HG03571 (cell line): ENCODE results near the gene PPP1R37.

Source experiments
- ATAC-seq: cut with Tn5 transposase; IDR thresholded peaks from one replicate; pipeline ENCODE4 v1.9.1; 2021; ENCODE audit not compliant: unreplicated experiment

The PPP1R37 gene

GRCh38 chr19:45136507-45137178 is 43.7 kb downstream of the PPP1R37 start:
- peak; percentile 8 for ATAC-seq

GRCh38 chr19:45137179-45137761 is 44.3 kb downstream of the PPP1R37 start:
- ATAC-seq: peak; percentile 69

- ATAC-seq: no peak
Measured at GRCh38 chr19:45138303-45138751, 45.3 kb downstream of the PPP1R37 start.

- ATAC-seq: no peak
Measured at GRCh38 chr19:45139286-45140143, 46.5 kb downstream of the PPP1R37 start.

- ATAC-seq: no peak
Measured at GRCh38 chr19:45140144-45140503, 47.1 kb downstream of the PPP1R37 start.

- ATAC-seq: no peak
Measured at GRCh38 chr19:45140533-45140932, 47.6 kb downstream of the PPP1R37 start.

GRCh38 chr19:45141203-45141900 is 48.4 kb downstream of the PPP1R37 start:
- no peak for ATAC-seq

GRCh38 chr19:45142016-45142725 is 49.2 kb downstream of the PPP1R37 start:
- no peak for ATAC-seq

- ATAC-seq: no peak
Measured at GRCh38 chr19:45142726-45143110, 49.7 kb downstream of the PPP1R37 start.

GRCh38 chr19:45144431-45145269 is 51.7 kb downstream of the PPP1R37 start:
- no peak for ATAC-seq

GRCh38 chr19:45145270-45146189 is 52.6 kb downstream of the PPP1R37 start:
- ATAC-seq: no peak

- ATAC-seq: no peak
Measured at GRCh38 chr19:45146251-45146650, 53.3 kb downstream of the PPP1R37 start.

- ATAC-seq: no peak
Measured at GRCh38 chr19:45146741-45147205, 53.8 kb downstream of the PPP1R37 start.

- ATAC-seq: no peak
Measured at GRCh38 chr19:45147835-45148676, 55.1 kb downstream of the PPP1R37 start.

- no peak for ATAC-seq
Measured at GRCh38 chr19:45149129-45149528, 56.1 kb downstream of the PPP1R37 start.

- ATAC-seq: no peak
Measured at GRCh38 chr19:45150180-45150579, 57.2 kb downstream of the PPP1R37 start.

- no peak for ATAC-seq
Measured at GRCh38 chr19:45150751-45151281, 57.8 kb downstream of the PPP1R37 start.
